ENCODE results near the gene MEGF6.

The MEGF6 gene

GRCh38 chr1:3555131-3555920, 56.0 kb downstream of the MEGF6 start:
- no peak overlapping the region for H3K4me3 ChIP-seq (replicated peaks; ENCODE audit: low read depth, low read length)
- DNase-seq (ENCODE audit: extremely low read depth, low read depth) = no peak
- TF ChIP-seq CTCF (IDR thresholded peaks at IDR 0.05; ENCODE audit: low read depth, low read length, missing control alignments) = no peak

- no peak for TF ChIP-seq CTCF (IDR thresholded peaks at IDR 0.05; ENCODE audit: low read depth, low read length, missing control alignments)
- no peak overlapping the region for H3K4me3 ChIP-seq (replicated peaks; ENCODE audit: low read depth, low read length)
- no peak for DNase-seq (ENCODE audit: extremely low read depth, low read depth)
Measured at GRCh38 chr1:3553940-3554223, 57.4 kb downstream of the MEGF6 start.

- H3K4me3 ChIP-seq (replicated peaks; ENCODE audit: low read depth, low read length) = no peak overlapping the region
- DNase-seq (ENCODE audit: extremely low read depth, low read depth) = no peak
- TF ChIP-seq CTCF (IDR thresholded peaks at IDR 0.05; ENCODE audit: low read depth, low read length, missing control alignments) = no peak
Measured at GRCh38 chr1:3553166-3553939, 58.0 kb downstream of the MEGF6 start.

GRCh38 chr1:3552751-3553150, 58.6 kb downstream of the MEGF6 start:
- no peak for DNase-seq (ENCODE audit: extremely low read depth, low read depth)
- no peak overlapping the region for H3K4me3 ChIP-seq (replicated peaks; ENCODE audit: low read depth, low read length)
- no peak for TF ChIP-seq CTCF (IDR thresholded peaks at IDR 0.05; ENCODE audit: low read depth, low read length, missing control alignments)

- no peak for TF ChIP-seq CTCF (IDR thresholded peaks at IDR 0.05; ENCODE audit: low read depth, low read length, missing control alignments)
- no peak for DNase-seq (ENCODE audit: extremely low read depth, low read depth)
- H3K4me3 ChIP-seq (replicated peaks; ENCODE audit: low read depth, low read length) = no peak overlapping the region
Measured at GRCh38 chr1:3552176-3552575, 59.1 kb downstream of the MEGF6 start.

- no peak overlapping the region for H3K4me3 ChIP-seq (replicated peaks; ENCODE audit: low read depth, low read length)
- no peak for DNase-seq (ENCODE audit: extremely low read depth, low read depth)
- TF ChIP-seq CTCF (IDR thresholded peaks at IDR 0.05; ENCODE audit: low read depth, low read length, missing control alignments) = no peak
Measured at GRCh38 chr1:3551711-3552110, 59.6 kb downstream of the MEGF6 start.

Measured in HFF-Myc (cell line).